Activated T-helper 2 cell treated with anti-CD3 and anti-CD28 coated beads, Interferon-gamma antibody, Interleukin-2, Interleukin-4, amounts not matched to agents 10 μg/mL and 5 μg/mL and 100 μg/mL, durations not matched to agents 14 hours and 24 hours and 36 hours (primary cell): ENCODE results near the gene MYL9. TPM values are rescaled to one million over a fixed set of nuclear protein-coding genes. Genes with fewer than 3 reads are reported as not detected.

Source experiments
- DNase-seq: peaks from one replicate; pipeline ENCODE4 v3.0.0; 2021; ENCODE audit warnings: low spot score
- H3K27ac Mint-ChIP-seq: one replicate; pipeline ENCODE4 v1.8.0; 2021; ENCODE audit warnings: mixed read lengths
- H3K27me3 Mint-ChIP-seq: one replicate; pipeline ENCODE4 v1.8.0; 2021; ENCODE audit warnings: low read depth, mixed read lengths
- H3K36me3 Mint-ChIP-seq: one replicate; pipeline ENCODE4 v1.8.0; 2021; ENCODE audit warnings: low read depth, mixed read lengths
- H3K4me1 Mint-ChIP-seq: one replicate; pipeline ENCODE4 v1.8.0; 2021; ENCODE audit warnings: low read depth, mixed read lengths
- H3K4me3 Mint-ChIP-seq: one replicate; pipeline ENCODE4 v1.8.0; 2021; ENCODE audit warnings: low read depth, mild to moderate bottlenecking, moderate library complexity, mixed read lengths
- H3K9me3 Mint-ChIP-seq: one replicate; pipeline ENCODE4 v1.8.0; 2021; ENCODE audit warnings: mixed read lengths
- intact Hi-C: fragments of 100-400 bp; cut with micrococcal nuclease; formaldehyde crosslinking; loops from one replicate; pipeline ENCODE4 v1.15.1; 2023
- total RNA-seq: library from RNA; stranded (reverse); gene quantifications from 2 replicates; pipeline ENCODE4 v1.2.3, GENCODE V29; 2022

Gene MYL9
- total RNA-seq, 1 donor from 2014 or later = 4.0 TPM

DNA sequence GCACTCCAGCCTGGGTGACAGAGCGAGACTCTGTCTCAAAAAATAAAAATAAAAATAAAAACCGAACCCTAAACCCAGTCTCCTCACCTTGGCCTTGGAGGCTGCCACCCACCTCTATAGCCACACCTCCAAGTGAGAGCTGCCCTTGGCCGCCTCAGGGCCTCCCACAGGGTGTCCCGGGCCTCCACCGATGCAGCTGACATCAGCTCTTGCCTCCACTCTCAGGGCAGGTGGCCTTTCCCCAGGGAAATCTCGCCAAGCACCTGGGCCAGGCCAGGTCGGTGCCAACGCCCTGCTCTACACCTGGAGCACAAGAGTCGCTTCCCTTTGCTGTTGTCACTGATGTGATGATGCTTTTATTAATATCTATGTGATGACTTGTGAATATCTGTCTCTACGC is 8.9 kb upstream of the MYL9 start:
- no peaks in the 10 kb centered on the region for H3K9me3 Mint-ChIP-seq
- H3K27me3 Mint-ChIP-seq = no peaks in the 10 kb centered on the region
- no peak for DNase-seq
- intact Hi-C loops = no loop called here
- no peaks in the 10 kb centered on the region for H3K4me1 Mint-ChIP-seq
- H3K4me3 Mint-ChIP-seq = no peak overlapping the region
- no peaks in the 10 kb centered on the region for H3K36me3 Mint-ChIP-seq
- no peak overlapping the region for H3K27ac Mint-ChIP-seq

DNA sequence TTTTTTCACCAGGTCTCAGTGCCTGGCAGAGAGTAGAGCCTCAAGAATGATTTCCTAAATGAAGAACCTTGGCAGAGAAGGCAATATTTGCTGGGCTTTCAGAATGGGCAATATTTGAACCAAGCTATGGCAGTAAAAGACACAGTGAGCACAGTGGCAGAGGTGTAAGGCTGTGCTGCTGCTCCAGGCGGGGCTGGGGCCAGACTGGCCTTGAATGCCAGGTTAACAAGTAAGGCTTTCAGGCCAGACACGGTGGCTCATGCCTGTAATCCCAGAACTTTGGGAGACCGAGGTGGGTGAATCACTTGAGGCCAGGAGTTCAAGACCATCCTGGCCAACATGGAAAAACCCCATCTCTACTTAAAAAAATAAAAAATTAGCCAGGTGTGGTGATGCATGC is 8.5 kb upstream of the MYL9 start:
- DNase-seq = no peak
- H3K27me3 Mint-ChIP-seq = no peaks in the 10 kb centered on the region
- H3K4me1 Mint-ChIP-seq = no peaks in the 10 kb centered on the region
- no peaks in the 10 kb centered on the region for H3K9me3 Mint-ChIP-seq
- H3K4me3 Mint-ChIP-seq = no peak overlapping the region
- H3K36me3 Mint-ChIP-seq = no peaks in the 10 kb centered on the region
- no peak overlapping the region for H3K27ac Mint-ChIP-seq
- intact Hi-C loops = no loop called here

DNA sequence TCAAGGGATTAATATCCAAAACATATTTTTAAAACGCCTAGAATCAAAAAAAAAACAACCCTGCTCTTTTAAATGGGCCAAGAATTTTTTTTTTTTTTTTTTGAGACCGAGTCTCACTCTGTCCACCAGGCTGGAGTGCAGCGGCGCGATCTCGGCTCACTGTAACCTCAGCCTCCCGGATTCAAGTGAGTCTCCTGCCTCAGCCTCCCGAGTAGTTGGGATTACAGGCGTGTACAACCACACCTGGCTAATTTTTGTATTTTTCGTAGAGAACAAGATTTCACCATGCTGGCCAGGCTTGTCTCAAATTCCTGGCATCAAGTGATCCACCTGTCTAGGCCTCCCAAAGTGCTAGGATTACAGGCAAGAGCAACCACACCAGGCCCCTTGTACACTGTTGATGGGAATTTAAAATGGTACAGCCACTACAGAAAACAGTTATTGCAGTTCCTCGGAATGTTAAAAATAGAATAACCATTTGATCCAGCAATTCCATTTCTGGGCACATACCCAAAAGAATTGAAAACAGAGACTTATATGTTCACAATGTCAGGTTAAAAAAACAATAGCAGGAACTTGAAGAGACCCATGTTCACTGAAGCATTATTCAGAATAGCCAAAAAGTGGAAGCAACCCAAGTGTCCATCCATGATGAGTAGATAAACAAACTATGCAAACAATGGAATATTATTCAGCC is 3.1 kb upstream of the MYL9 start:
- intact Hi-C loops = no loop called here
- no peaks in the 10 kb centered on the region for H3K27me3 Mint-ChIP-seq
- no peak for DNase-seq

DNA sequence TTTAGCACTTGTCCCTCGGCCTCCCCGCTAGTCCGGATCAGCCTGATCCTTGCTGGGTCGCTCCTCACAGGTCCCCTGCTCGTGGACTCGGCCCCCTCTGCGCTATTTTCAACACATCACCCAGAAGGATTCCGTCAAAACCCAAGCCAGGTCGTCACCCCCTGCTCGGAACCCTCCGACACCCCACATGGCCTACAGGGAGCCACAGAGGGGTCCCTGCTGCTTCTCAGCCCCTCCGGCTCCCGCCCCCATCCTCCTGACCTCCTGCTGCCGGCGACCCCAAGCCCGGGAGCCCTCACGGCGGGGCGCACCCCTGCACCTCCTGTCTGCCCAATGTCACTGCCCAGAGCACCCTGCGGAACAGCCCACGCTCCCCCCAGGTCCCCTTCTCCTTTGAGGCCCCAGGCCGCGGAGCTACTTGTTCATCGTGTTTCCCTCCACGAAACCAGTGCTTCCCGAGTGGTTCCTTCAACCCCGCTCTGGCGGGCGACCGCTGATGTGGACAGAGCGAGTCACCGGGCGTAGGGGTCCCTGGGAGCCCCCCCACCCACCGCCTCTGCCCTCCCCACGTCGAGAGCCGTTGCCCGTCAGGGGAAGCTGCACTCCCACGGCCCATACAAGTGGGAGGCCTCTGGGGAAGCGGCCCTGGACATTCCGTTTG is 638 bp upstream of the MYL9 start:
- DNase-seq = no peak
- Mint-ChIP-seq H3K9me3 (no peaks in the 10 kb centered on the region), H3K4me3 (no peak overlapping the region), H3K27me3 (no peaks in the 10 kb centered on the region), H3K4me1 (no peaks in the 10 kb centered on the region), H3K27ac (no peak overlapping the region), H3K36me3 (no peaks in the 10 kb centered on the region)
- intact Hi-C loops = no loop called here

More for the DNA sequence above, 3.1 kb upstream of the MYL9 start:
- H3K4me3 Mint-ChIP-seq = no peak overlapping the region
- no peaks in the 10 kb centered on the region for H3K36me3 Mint-ChIP-seq
- no peaks in the 10 kb centered on the region for H3K9me3 Mint-ChIP-seq
- no peaks in the 10 kb centered on the region for H3K4me1 Mint-ChIP-seq
- H3K27ac Mint-ChIP-seq = no peak overlapping the region

DNA sequence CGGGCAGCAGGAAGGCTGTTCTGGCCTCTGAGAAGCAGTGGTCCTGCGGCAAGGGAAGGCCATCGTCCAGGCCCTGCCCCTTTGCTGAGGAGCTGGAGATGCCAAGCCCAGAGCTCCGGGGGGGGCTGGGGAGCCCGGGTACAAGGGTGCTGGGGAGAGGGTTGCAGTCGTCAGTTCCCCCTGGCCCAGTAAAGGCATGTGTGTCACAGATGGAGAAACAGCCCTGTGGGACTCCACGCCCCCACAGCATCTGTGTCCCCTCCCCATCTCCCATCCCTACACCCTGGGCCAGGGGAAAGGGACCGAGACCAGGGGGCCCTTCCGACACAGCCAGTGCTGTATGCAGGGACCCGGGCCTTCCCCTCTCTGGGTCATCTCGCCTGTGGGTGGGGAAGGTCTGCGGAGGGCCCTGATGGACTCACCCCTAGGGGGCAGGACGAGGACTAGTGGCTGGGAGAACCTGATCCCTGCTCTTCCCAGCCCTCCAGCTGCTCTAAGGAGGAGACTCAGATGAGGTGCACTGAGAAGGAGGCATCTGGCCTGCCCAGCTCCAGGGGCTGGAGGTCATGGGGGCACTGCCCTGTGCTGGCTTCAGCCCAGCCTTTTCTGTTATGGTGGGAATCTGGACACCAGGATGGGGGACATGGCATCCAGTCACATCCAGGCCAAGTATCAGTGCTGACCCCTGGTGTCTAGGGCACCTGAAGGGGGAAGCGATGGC is 609 bp downstream of the MYL9 start:
- no peak overlapping the region for H3K27ac Mint-ChIP-seq
- no peak overlapping the region for H3K4me3 Mint-ChIP-seq
- no peak for DNase-seq
- H3K36me3 Mint-ChIP-seq = no peaks in the 10 kb centered on the region
- no peaks in the 10 kb centered on the region for H3K4me1 Mint-ChIP-seq
- H3K27me3 Mint-ChIP-seq = no peaks in the 10 kb centered on the region
- H3K9me3 Mint-ChIP-seq = no peaks in the 10 kb centered on the region
- intact Hi-C loops = no loop called here

DNA sequence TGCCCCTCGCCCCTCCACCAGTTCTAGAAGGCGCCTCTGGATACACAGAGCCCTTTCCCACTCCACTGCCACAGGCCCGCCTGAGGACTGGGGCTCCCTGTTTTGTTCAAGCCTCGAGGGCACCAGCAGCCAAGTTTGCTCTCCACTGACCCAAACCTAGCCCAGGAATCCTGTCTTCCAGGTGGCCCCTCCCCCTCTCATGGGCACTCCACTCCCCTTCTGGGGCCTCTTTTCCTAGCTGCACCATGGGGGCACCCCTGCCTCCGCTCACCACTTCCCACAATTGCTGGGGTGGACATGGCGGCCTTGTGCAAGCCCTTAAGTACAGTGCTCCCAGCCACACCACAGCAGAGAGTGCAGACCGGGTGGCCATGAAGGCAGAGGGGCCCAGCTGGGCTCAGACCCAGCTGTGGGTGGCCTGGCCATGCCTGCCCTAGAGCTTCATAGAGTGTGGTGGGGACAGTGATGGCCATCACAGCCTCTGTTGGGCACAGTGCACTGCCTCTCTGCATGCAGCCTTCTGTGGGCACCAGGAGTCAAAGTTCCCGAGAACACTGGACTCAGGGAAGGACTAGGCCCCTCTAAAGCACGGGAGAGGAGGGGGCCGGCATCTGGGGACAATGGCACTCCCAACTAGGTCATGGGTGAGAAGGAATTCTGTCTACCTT is 1.3 kb downstream of the MYL9 start:
- no peaks in the 10 kb centered on the region for H3K9me3 Mint-ChIP-seq
- H3K27ac Mint-ChIP-seq = no peak overlapping the region
- H3K4me3 Mint-ChIP-seq = no peak overlapping the region
- H3K4me1 Mint-ChIP-seq = no peaks in the 10 kb centered on the region
- H3K27me3 Mint-ChIP-seq = no peaks in the 10 kb centered on the region
- DNase-seq = no peak
- H3K36me3 Mint-ChIP-seq = no peaks in the 10 kb centered on the region
- intact Hi-C loops = no loop called here

DNA sequence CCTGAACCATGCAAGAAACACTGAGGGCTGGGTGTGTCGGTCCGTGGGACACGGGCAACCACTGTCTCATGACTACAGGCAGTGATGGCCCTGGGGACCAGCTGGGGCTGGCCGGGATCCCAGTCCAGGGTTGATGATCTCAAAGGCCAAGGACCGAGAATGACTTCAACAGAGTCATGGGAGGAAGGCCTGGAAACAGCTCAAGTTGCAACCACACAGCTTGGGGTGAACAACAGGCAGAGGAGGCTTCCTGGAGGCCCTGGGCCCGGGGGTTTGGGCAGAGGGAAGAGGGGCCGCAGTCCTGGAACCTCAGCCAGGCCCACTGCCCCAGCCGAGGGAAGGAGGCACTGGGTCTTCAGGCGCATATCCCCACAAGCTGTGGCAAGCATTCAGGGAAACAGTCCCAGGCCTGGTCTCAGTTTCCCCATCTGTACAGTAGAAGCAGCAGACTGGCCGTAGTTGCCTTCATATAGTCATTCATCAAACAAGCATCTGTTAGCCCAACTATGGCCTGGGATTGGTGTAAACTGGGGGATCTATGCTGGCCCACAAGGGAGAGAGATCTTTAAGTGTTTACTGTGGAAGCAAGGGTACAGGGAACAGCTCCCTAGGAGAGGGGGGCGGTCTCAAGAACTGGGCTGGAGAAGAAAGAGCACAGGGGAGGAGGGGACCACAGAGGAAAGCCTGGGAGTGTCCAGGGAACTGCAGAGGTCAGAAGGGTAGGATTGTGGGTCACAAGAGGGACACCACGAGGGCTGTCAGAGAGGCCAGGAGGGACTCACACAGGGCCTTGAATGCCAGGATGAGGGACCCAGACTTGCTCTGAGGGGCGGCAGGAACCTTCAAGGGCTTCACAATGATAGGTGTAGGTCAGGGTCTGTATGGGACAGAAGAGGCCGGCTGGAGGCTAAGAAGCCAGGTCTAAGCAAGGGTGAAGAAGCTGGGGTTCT is 2.1 kb downstream of the MYL9 start:
- no peaks in the 10 kb centered on the region for H3K4me1 Mint-ChIP-seq
- DNase-seq = no peak
- H3K4me3 Mint-ChIP-seq = no peak overlapping the region
- H3K27ac Mint-ChIP-seq = no peak overlapping the region
- no peaks in the 10 kb centered on the region for H3K9me3 Mint-ChIP-seq
- no peaks in the 10 kb centered on the region for H3K36me3 Mint-ChIP-seq
- intact Hi-C loops = no loop called here
- H3K27me3 Mint-ChIP-seq = no peaks in the 10 kb centered on the region

DNA sequence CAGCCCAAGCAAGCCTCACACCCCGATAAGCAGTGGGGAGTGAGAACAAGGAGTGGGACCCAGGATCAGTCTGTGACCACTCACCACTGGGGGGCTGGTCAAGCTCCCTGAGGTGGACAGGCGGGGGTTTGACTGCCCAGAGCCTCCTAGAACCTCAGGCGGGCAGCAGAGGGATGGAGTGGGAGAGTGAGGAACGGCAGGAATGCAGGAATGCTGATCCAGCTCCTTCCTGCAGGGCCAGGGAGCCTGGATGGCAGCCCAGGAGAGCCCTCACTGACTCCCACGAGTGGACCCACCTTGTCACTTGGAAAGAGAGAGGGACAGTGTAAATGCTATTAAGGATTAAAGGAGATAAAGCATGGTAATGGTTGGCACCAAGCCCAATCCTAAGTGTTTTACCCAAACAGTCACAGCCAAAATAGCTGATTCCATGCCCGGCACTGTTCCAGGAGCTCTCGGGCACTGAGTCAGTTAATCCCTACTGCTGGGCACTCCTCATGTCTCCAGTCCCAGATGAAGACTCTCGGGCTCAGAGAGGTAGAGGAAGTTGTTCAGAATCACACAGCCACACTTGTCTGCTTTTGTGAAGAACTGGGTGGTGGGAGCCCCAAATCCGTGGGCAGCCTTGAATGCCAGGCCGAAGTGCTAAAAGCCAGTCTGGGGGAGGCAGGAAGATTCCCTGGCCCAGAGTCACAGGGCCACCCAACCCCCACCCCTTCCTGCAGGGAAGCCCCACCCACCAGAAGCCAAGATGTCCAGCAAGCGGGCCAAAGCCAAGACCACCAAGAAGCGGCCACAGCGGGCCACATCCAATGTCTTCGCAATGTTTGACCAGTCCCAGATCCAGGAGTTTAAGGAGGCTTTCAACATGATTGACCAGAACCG is 3.1 kb downstream of the MYL9 start:
- Mint-ChIP-seq H3K9me3 (no peaks in the 10 kb centered on the region), H3K27me3 (no peaks in the 10 kb centered on the region), H3K4me1 (no peaks in the 10 kb centered on the region), H3K4me3 (no peak overlapping the region), H3K27ac (no peak overlapping the region), H3K36me3 (no peaks in the 10 kb centered on the region)
- intact Hi-C loops = no loop called here
- DNase-seq = no peak

DNA sequence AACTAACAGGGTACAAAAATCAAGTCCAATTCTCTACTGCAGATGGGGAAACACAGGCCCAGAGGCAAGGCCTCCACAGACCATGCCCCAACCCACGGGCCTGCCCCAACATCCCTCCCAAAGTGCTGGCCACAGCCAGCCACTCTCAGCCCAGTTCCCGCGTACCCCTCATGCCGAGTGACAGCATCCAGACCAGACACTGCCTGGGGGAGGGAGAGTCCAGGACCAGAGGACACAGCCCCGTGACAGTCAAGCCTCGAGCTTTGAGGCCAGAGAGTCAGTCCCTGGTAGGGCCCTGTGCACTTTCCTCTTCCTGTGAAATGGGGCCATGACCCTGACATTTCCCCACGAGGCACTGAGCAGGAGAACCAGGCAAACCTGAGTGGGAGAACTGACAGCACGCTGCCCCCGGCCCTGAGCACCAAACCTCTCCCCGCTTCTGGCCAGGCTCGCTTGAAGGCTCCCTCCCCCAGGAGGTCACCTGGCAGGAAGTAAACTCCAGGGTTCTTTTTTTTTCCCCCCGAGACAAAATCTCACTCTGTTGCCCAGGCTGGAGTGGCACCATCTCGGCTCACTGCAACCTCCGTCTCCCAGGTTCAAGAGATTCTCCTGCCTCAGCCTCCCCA is 4.9 kb downstream of the MYL9 start:
- H3K27ac Mint-ChIP-seq = no peak overlapping the region

DNA sequence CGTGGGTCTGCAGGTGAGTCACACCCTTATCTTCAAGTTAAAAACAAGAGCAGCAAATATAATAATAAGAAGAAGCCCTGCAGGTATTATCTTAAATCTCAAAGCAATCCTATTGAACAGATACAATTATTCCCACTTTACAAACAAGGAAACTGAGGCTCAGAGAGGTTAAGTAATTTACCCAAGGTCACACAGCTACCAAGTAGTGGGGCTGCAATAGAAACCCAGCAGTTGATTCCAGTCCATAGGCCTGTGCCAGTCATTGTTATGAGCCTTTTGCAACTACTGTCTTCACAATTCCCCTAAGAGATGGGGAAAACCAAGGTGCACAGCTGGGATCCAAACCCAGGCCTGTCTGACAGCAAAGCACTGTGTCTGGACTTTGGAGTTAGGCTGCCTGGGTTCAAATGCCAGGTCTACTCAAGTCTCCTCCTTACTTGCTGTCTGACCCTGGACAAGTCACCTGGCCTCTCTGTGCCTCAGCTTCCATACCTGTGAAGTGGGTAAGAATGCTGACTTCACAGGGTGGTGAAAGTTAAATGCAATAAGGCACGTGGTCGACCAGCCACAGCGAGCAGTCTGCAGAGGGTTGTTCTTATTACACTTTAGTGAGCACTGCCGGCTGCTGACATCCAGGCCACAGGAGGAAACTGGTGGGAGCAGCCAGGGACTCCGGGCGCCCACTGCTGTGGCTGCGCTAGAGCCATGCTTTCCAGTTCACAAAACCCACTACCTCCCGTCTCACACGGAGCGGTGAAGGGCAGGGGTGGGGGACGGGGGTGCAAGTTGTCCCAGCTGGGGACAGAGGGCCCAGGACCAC is 6.1 kb downstream of the MYL9 start:
- Mint-ChIP-seq H3K36me3 (no peaks in the 10 kb centered on the region), H3K27me3 (no peaks in the 10 kb centered on the region), H3K27ac (no peak overlapping the region), H3K4me1 (no peaks in the 10 kb centered on the region), H3K9me3 (no peaks in the 10 kb centered on the region), H3K4me3 (no peak overlapping the region)
- no peak for DNase-seq
- intact Hi-C loops = no loop called here

More for the DNA sequence above, 4.9 kb downstream of the MYL9 start:
- Mint-ChIP-seq H3K4me3 (no peak overlapping the region), H3K4me1 (no peaks in the 10 kb centered on the region), H3K27me3 (no peaks in the 10 kb centered on the region), H3K36me3 (no peaks in the 10 kb centered on the region), H3K9me3 (no peaks in the 10 kb centered on the region)
- intact Hi-C loops = no loop called here
- DNase-seq = no peak

DNA sequence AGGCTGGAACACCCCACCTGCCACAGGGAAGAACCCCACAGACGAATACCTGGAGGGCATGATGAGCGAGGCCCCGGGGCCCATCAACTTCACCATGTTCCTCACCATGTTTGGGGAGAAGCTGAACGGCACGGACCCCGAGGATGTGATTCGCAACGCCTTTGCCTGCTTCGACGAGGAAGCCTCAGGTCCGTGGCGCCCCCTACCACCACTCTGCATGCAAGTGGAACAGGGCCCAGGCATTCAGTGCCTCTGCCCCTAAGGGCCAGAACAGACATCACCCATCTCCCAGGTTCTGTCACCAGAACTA is 6.6 kb downstream of the MYL9 start:
- DNase-seq = no peak
- H3K27ac Mint-ChIP-seq = no peak overlapping the region
- no peaks in the 10 kb centered on the region for H3K27me3 Mint-ChIP-seq
- no peaks in the 10 kb centered on the region for H3K4me1 Mint-ChIP-seq
- no peaks in the 10 kb centered on the region for H3K9me3 Mint-ChIP-seq
- H3K36me3 Mint-ChIP-seq = no peaks in the 10 kb centered on the region
- intact Hi-C loops = no loop called here
- H3K4me3 Mint-ChIP-seq = no peak overlapping the region
